CD4-positive, alpha-beta T cell (primary cell): ENCODE results near the gene BOLA3. TPM values are rescaled to one million over a fixed set of nuclear protein-coding genes. Genes with fewer than 3 reads are reported as not detected.
A peak's percentile ranks its signal among the peaks of the same experiment; 100 is the strongest.

Experiments used
- ATAC-seq: fragments of 200-7000 bp; cut with Tn5 transposase; one replicate; pipeline ENCODE4 v1.10.0; 2022; ENCODE audit warnings: mild to moderate bottlenecking; ENCODE audit not compliant: poor library complexity
- CTCF ChIA-PET: fragments of 350-600 bp; sonication (Branson Sonifier 250); formaldehyde crosslinking; loops from one replicate; lab custom pipeline; 2021; ENCODE audit warnings: antibody characterized with exemption, inconsistent platforms; lab: Charles Lee
- POLR2A ChIA-PET: fragments of 350-600 bp; sonication (Branson Sonifier 250); formaldehyde crosslinking; loops from one replicate; lab custom pipeline; 2021; ENCODE audit warnings: antibody characterized with exemption, inconsistent platforms; lab: Charles Lee
- DNase-seq, 14 experiments: peaks; one replicate each; pipeline ENCODE4 v3.0.0-alpha.2; 2013 to 2020; ENCODE audit warnings: mixed read lengths in 2 of 14
- H3K27ac ChIP-seq, 2 donors: one replicate each; pipeline versions ENCODE4 v1.5.1 to v1.7.0; 2013; ENCODE audit warnings: low read length in 2 of 2, low read depth in 1 of 2, mild to moderate bottlenecking in 1 of 2
- H3K27me3 ChIP-seq, 2 experiments: 1 replicate in 1 of 2; 2 replicates in 1 of 2; pipeline versions ENCODE4 v1.6.1 to v1.7.0; 2013; ENCODE audit warnings: low read length in 2 of 2, control low read depth in 1 of 2, mild to moderate bottlenecking in 1 of 2, moderate library complexity in 1 of 2; ENCODE audit not compliant: insufficient read depth in 2 of 2, control insufficient read depth in 1 of 2
- H3K36me3 ChIP-seq: one replicate; pipeline ENCODE4 v1.6.1; 2013; ENCODE audit warnings: low read length, control low read depth; ENCODE audit not compliant: insufficient read depth
- H3K4me1 ChIP-seq: one replicate; pipeline ENCODE4 v1.6.1; 2013; ENCODE audit warnings: low read length, control low read depth; ENCODE audit not compliant: insufficient read depth
- H3K4me3 ChIP-seq: one replicate; pipeline ENCODE4 v1.5.1; 2013; ENCODE audit warnings: mild to moderate bottlenecking, low read length, moderate library complexity
- H3K9me3 ChIP-seq, 2 experiments: 1 replicate in 1 of 2; 2 replicates in 1 of 2; pipeline versions ENCODE4 v1.6.1 to v1.7.0; 2013; ENCODE audit warnings: low read length in 2 of 2, mild to moderate bottlenecking in 2 of 2, control low read depth in 1 of 2, moderate library complexity in 1 of 2; ENCODE audit not compliant: control insufficient read depth in 1 of 2, insufficient read depth in 1 of 2
- H3K27ac Mint-ChIP-seq: one replicate; pipeline ENCODE4 v1.8.0; 2020; ENCODE audit warnings: mixed read lengths
- H3K27me3 Mint-ChIP-seq: one replicate; pipeline ENCODE4 v1.8.0; 2021; ENCODE audit warnings: mixed read lengths
- H3K36me3 Mint-ChIP-seq: one replicate; pipeline ENCODE4 v1.8.0; 2021; ENCODE audit warnings: low read depth, mixed read lengths
- H3K4me1 Mint-ChIP-seq: one replicate; pipeline ENCODE4 v1.8.0; 2021; ENCODE audit warnings: low read depth, mixed read lengths
- H3K4me3 Mint-ChIP-seq: one replicate; pipeline ENCODE4 v1.8.0; 2020; ENCODE audit warnings: mild to moderate bottlenecking, mixed read lengths
- H3K9me3 Mint-ChIP-seq: one replicate; pipeline ENCODE4 v1.8.0; 2020; ENCODE audit warnings: mixed read lengths
- intact Hi-C, 2 experiments: fragments of 100-400 bp; cut with DNase I in 1 of 2; cut with micrococcal nuclease in 1 of 2; formaldehyde crosslinking; loops; one replicate each; pipeline versions ENCODE4 v1.15.1 to v1.9.0; 2023 to 2025; cut with DNase I, micrococcal nuclease
- total RNA-seq, 174 experiments: library from RNA in 2 of 174; stranded (reverse) in 2 of 174; gene quantifications; one replicate each; pipeline ENCODE4 v1.2.3 and lab custom pipeline; 2021 to 2026
- TF ChIP-seq, protein P1 (sequence below): fragments of 200-600 bp; IDR thresholded peaks from one replicate; pipeline ENCODE4 v1.8.0; 2022; ENCODE audit warnings: antibody characterized with exemption, mild to moderate bottlenecking

BOLA3 gene
- total RNA-seq, 2 experiments from 2014 or later, result 11.4 to 12.9 TPM

DNA sequence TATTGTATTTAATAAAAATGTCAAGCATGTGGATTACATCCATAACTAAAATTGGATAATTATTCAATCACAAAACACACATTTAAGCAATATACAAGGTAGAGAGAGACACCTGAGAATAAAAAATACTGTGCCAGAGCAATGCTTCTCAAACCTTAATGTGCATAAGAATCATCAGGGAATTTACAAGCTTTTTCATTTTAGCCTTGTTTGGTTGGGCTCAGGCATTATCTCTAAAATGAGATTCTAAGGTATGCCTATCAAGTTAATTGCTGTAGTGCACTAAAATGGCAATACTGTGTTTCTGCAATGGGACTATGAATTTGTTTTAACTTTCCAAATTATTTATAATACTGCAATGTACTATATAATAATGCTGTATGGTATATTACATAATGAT lies 30.0 kb upstream of the BOLA3 start:
- Mint-ChIP-seq H3K27me3 (no peaks in the 10 kb centered on the region), H3K27ac (peak overlapping the region; percentile 91), H3K4me1 (peaks cover 44% of the 10 kb centered on the region), H3K4me3 (peak overlapping the region; percentile 95), H3K36me3 (peaks cover 42% of the 10 kb centered on the region), H3K9me3 (no peaks in the 10 kb centered on the region)
- peak overlapping the region; percentile 89 to 96 for H3K27ac ChIP-seq
- POLR2A ChIA-PET, result interaction anchor here (0.6 to 2.9 kb wide), 25 partner anchors 9 to 792 kb away, joined by 3 to 105 read pairs (median 6); partner anchors contain the start of genes ALMS1, BOLA3, DGUOK and INO80B
- peaks cover 40% of the 10 kb centered on the region for H3K4me1 ChIP-seq
- H3K27me3 ChIP-seq, result no peaks in the 10 kb centered on the region
- intact Hi-C loops, result loop anchor here in 1 of 2 experiments (1.0 to 5.0 kb wide), 5 partner anchors 22 to 439 kb away; no protein-coding TSS in a partner anchor
- DNase-seq (no peak), ATAC-seq (no peak)
- TF ChIP-seq, protein P1, sequence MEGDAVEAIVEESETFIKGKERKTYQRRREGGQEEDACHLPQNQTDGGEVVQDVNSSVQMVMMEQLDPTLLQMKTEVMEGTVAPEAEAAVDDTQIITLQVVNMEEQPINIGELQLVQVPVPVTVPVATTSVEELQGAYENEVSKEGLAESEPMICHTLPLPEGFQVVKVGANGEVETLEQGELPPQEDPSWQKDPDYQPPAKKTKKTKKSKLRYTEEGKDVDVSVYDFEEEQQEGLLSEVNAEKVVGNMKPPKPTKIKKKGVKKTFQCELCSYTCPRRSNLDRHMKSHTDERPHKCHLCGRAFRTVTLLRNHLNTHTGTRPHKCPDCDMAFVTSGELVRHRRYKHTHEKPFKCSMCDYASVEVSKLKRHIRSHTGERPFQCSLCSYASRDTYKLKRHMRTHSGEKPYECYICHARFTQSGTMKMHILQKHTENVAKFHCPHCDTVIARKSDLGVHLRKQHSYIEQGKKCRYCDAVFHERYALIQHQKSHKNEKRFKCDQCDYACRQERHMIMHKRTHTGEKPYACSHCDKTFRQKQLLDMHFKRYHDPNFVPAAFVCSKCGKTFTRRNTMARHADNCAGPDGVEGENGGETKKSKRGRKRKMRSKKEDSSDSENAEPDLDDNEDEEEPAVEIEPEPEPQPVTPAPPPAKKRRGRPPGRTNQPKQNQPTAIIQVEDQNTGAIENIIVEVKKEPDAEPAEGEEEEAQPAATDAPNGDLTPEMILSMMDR, result no peak
- H3K36me3 ChIP-seq, result no peaks in the 10 kb centered on the region
- CTCF ChIA-PET, result interaction anchor here (1.1 to 4.1 kb wide), 6 partner anchors 16 to 354 kb away, joined by 4 to 35 read pairs (median 11); partner anchors contain the start of genes BOLA3, MTHFD2 and STAMBP
- no peaks in the 10 kb centered on the region for H3K9me3 ChIP-seq
- peak overlapping the region; percentile 62 for H3K4me3 ChIP-seq

DNA sequence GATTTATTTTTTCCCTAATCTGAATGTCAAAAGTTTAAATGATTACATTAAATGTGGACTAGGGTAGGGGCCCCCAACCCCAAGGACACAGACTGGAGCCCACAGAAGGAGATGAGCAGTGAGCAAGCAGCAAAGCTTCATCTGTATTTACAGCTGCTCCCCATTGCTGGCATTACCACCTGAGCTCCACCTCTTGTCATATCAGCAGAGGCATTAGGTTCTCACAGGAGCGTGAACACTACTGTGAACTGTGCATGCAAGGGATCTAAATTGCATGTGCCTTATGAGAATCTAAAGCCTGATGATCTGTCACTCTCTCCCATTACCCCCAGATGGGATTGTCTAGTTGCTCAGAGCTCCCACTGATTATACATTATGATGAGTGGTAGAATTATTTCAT lies 27.2 kb upstream of the BOLA3 start:
- H3K36me3 ChIP-seq, result peaks cover 26% of the 10 kb centered on the region
- no peak overlapping the region for H3K27ac ChIP-seq
- no peaks in the 10 kb centered on the region for H3K27me3 ChIP-seq
- CTCF ChIA-PET, result interaction anchor here (0.8 to 1.4 kb wide), 2 partner anchors 27 to 55 kb away, joined by 3 to 4 read pairs; partner anchors contain the start of gene BOLA3
- H3K27ac Mint-ChIP-seq, result no peak overlapping the region
- no peaks in the 10 kb centered on the region for H3K9me3 ChIP-seq
- no peak overlapping the region for H3K4me3 ChIP-seq
- H3K27me3 Mint-ChIP-seq, result no peaks in the 10 kb centered on the region
- peaks cover 41% of the 10 kb centered on the region for H3K4me1 ChIP-seq
- H3K4me3 Mint-ChIP-seq, result peak overlapping the region; percentile 18
- DNase-seq (no peak), ATAC-seq (no peak)
- TF ChIP-seq, protein P1, result no peak
- H3K36me3 Mint-ChIP-seq, result peaks cover 64% of the 10 kb centered on the region
- H3K9me3 Mint-ChIP-seq, result no peaks in the 10 kb centered on the region
- intact Hi-C loops, result loop anchor here in 1 of 2 experiments (5.0 kb wide), 1 partner anchor 217 kb away; no protein-coding TSS in a partner anchor
- peaks cover 54% of the 10 kb centered on the region for H3K4me1 Mint-ChIP-seq
- POLR2A ChIA-PET, result interaction anchor here (1.0 kb wide), 1 partner anchor 24 kb away, joined by 3 read pairs; no protein-coding TSS in a partner anchor

DNA sequence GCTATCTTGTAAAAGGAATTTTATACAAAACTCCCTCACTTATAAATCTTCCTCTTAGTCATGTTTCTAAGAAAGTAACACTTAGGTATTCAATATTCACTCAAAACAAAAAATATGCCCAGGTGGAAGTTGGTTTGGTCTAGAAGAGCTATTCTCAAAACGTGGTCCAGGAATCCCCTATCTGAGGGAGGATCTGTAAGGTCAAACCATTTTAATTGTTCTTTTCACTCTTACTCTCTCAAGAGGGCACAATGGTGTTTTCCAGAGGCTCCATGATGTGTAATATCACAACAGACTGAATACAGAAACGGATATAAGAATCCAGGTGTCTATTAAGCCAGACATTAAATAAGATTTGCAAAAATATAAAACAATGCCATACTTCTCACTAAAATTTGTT lies 21.0 kb upstream of the BOLA3 start:
- H3K9me3 ChIP-seq, result no peaks in the 10 kb centered on the region
- H3K4me3 ChIP-seq, result no peak overlapping the region
- DNase-seq (no peak), ATAC-seq (no peak)
- Mint-ChIP-seq H3K36me3 (peaks cover 86% of the 10 kb centered on the region), H3K9me3 (no peaks in the 10 kb centered on the region), H3K27me3 (no peaks in the 10 kb centered on the region), H3K4me3 (no peak overlapping the region), H3K4me1 (peaks cover 15% of the 10 kb centered on the region), H3K27ac (no peak overlapping the region)
- intact Hi-C loops, result no loop called here
- peaks cover 7% of the 10 kb centered on the region for H3K4me1 ChIP-seq
- no peak overlapping the region for H3K27ac ChIP-seq
- POLR2A ChIA-PET, result interaction anchor here (3.0 kb wide), 1 partner anchor 10 kb away, joined by 17 read pairs; the partner anchor contains the start of gene MOB1A
- peaks cover 86% of the 10 kb centered on the region for H3K36me3 ChIP-seq
- CTCF ChIA-PET, result no interaction called here
- TF ChIP-seq, protein P1, result no peak
- H3K27me3 ChIP-seq, result no peaks in the 10 kb centered on the region
